ENCODE data around the gene RPL41.

RPL41 gene

DNA sequence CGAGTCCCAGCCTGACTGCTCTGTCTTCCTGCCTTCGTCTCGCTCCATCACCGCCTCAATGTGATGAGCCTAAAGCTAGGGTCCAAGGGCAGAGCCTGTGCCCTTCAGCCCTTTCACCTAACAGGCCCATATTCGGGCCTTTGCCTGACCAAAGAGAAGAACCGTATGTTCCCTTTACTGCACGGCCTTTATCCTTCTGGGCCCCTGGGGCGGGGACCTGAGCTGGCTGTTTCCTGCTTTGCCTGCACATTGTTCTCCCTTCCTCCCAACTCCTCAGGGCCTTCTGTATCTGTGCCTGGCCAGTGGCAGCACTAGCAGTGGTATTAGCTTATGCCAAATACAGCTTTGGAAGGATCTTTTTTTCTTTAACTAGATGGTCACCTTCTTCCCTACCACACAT is 27.4 kb downstream of the RPL41 start:
- ChIA-PET POLR2A (interaction anchor here (0.8 to 2.5 kb wide), 5 partner anchors 13 to 78 kb away, joined by 3 to 10 read pairs (median 4); partner anchors contain the start of genes ESYT1, MYL6, RNF41 and ZC3H10), CTCF (interaction anchor here (0.6 to 0.9 kb wide), 2 partner anchors 16 to 37 kb away, joined by 3 read pairs; partner anchors contain the start of gene ESYT1)
- Histone ChIP-seq H3K4me3 (ENCODE audit: low read depth, low read length) (no peak overlapping the region), H3K36me3 (ENCODE audit: control insufficient read depth in 2 of 2, insufficient read depth in 1 of 2, low read length in 2 of 2) (peaks cover 17 to 63% of the 10 kb centered on the region in 2 experiments; a peak in 2 of 3 replicates), H3K27ac (ENCODE audit: extremely low read depth, low read depth, low read length) (no peak overlapping the region), H3K9me3 (ENCODE audit: control insufficient read depth, insufficient read depth, low read depth, low read length) (no peaks in the 10 kb centered on the region), H3K4me1 (ENCODE audit: control insufficient read depth, insufficient read depth, low read length) (peaks cover 6% of the 10 kb centered on the region; the same call in 1 of the 2 replicates)
- TF ChIP-seq, protein P1, sequence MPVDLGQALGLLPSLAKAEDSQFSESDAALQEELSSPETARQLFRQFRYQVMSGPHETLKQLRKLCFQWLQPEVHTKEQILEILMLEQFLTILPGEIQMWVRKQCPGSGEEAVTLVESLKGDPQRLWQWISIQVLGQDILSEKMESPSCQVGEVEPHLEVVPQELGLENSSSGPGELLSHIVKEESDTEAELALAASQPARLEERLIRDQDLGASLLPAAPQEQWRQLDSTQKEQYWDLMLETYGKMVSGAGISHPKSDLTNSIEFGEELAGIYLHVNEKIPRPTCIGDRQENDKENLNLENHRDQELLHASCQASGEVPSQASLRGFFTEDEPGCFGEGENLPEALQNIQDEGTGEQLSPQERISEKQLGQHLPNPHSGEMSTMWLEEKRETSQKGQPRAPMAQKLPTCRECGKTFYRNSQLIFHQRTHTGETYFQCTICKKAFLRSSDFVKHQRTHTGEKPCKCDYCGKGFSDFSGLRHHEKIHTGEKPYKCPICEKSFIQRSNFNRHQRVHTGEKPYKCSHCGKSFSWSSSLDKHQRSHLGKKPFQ (tag by site-specific recombination; IDR thresholded peaks at IDR 0.05), result no peak

DNA sequence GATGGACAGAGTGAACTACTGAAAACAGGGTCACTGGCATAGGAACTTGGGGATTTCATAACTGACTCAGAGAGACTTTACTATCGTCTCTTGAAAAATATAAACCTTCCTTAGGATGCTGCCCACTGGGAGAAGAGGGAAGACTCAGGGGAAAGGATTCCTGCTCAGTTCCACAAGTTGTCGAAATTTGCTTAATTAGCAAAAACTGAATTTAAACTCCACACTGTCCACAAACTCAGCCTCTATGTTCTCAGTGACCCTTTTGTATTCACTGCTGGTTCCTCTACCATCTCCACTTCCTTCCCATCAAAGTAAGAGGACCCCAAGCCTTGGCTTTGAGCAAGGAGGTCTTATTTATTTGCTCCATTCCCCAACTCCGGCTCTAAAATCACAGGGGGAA is 28.8 kb downstream of the RPL41 start:
- ChIA-PET POLR2A (interaction anchor here (1.0 to 1.9 kb wide), 2 partner anchors 13 to 27 kb away, joined by 3 to 7 read pairs; partner anchors contain the start of genes MYL6 and ZC3H10), CTCF (interaction anchor here (0.9 kb wide), 1 partner anchor 9 kb away, joined by 3 read pairs; no protein-coding TSS in a partner anchor)
- no peak for TF ChIP-seq ZNF138 (tag by site-specific recombination; IDR thresholded peaks at IDR 0.05; ENCODE audit: borderline replicate concordance)
- H3K27ac ChIP-seq (ENCODE audit: extremely low read depth, low read depth, low read length), result no peak overlapping the region
- H3K9me3 ChIP-seq (ENCODE audit: control insufficient read depth, insufficient read depth, low read depth, low read length), result no peaks in the 10 kb centered on the region
- H3K36me3 ChIP-seq (ENCODE audit: control insufficient read depth in 2 of 2, insufficient read depth in 1 of 2, low read length in 2 of 2), result peaks cover 4 to 49% of the 10 kb centered on the region in 2 experiments; a peak in 2 of 3 replicates
- peaks cover 6% of the 10 kb centered on the region; the same call in 1 of the 2 replicates for H3K4me1 ChIP-seq (ENCODE audit: control insufficient read depth, insufficient read depth, low read length)
- H3K4me3 ChIP-seq (ENCODE audit: low read depth, low read length), result no peak overlapping the region

DNA sequence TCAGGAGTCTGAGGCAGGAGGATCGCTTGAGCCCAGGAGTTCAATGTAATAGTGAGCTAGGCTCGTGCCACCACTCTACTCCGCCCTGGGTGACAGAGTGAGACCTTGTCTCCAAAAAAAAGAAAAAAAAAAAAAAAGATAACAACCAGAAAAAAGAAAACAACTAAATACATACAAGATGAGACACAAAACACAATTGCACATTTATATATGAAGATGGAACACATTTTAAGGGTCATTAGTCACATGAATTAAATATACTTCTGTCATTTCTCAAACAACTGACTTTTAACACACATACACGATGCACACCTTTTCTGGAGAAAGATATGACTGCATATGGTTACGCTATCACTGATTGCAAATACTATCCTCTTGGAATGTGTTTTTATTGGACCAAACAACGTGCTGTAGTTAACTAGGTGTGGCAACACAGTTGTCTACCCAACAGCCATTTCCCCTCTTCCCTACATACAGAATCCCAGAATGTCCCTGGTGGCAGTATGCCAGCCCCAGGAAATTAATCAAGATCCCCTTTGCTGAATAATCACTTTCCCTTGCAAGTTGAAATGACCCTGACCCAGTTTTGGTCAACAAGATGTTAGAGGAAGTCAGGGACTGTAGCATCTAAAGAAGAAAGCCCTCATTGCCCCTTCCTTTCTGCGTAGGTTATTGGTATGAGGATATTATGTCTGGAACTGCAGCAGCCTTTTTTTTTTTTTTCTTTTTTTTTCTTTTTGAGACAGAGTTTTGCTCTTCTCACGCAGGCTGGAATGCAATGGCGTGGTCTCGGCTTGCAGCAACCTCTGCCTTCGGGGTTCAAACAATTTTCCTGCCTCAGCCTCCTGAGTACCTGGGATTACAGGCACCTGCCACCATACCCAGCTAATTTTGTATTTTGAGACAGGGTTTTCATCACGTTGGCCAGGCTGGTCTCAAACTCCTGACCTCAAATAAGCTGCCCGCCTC is 30.3 kb downstream of the RPL41 start:
- Histone ChIP-seq H3K4me1 (ENCODE audit: control insufficient read depth, insufficient read depth, low read length) (peaks cover 6% of the 10 kb centered on the region), H3K4me3 (ENCODE audit: low read depth, low read length) (no peak overlapping the region), H3K9me3 (ENCODE audit: control insufficient read depth, insufficient read depth, low read depth, low read length) (no peaks in the 10 kb centered on the region), H3K27ac (ENCODE audit: extremely low read depth, low read depth, low read length) (no peak overlapping the region), H3K36me3 (ENCODE audit: control insufficient read depth in 2 of 2, insufficient read depth in 1 of 2, low read length in 2 of 2) (peaks cover 0 to 36% of the 10 kb centered on the region in 2 experiments; a peak in 2 of 3 replicates)
- TF ChIP-seq ZNF426 (tag by site-specific recombination; IDR thresholded peaks at IDR 0.05), result no peak
- TF ChIP-seq ZNF707 (tag by site-specific recombination; IDR thresholded peaks at IDR 0.05), result no peak
- no peak for TF ChIP-seq OVOL3 (tag by site-specific recombination; IDR thresholded peaks at IDR 0.05)
- TF ChIP-seq ZNF549 (tag by site-specific recombination; IDR thresholded peaks at IDR 0.05), result no peak
- no peak for TF ChIP-seq ZNF292 (tag by site-specific recombination; IDR thresholded peaks at IDR 0.05; ENCODE audit: borderline replicate concordance, low read depth)
- TF ChIP-seq ZBTB20 (tag by site-specific recombination; IDR thresholded peaks at IDR 0.05), result no peak
- no peak for TF ChIP-seq ZNF785 (tag by site-specific recombination; IDR thresholded peaks at IDR 0.05)
- no peak for TF ChIP-seq ZNF169 (tag by site-specific recombination; IDR thresholded peaks at IDR 0.05)
- TF ChIP-seq ZBTB48 (tag by site-specific recombination; IDR thresholded peaks at IDR 0.05), result peak; percentile 28; the same call in 1 of the 2 replicates
- TF ChIP-seq, protein P2, sequence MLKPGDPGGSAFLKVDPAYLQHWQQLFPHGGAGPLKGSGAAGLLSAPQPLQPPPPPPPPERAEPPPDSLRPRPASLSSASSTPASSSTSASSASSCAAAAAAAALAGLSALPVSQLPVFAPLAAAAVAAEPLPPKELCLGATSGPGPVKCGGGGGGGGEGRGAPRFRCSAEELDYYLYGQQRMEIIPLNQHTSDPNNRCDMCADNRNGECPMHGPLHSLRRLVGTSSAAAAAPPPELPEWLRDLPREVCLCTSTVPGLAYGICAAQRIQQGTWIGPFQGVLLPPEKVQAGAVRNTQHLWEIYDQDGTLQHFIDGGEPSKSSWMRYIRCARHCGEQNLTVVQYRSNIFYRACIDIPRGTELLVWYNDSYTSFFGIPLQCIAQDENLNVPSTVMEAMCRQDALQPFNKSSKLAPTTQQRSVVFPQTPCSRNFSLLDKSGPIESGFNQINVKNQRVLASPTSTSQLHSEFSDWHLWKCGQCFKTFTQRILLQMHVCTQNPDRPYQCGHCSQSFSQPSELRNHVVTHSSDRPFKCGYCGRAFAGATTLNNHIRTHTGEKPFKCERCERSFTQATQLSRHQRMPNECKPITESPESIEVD (tag by site-specific recombination; IDR thresholded peaks at IDR 0.05), result 0 out of 2 replicates have a peak, but pooled peaks have one; percentile 16
- TF ChIP-seq, protein P3, sequence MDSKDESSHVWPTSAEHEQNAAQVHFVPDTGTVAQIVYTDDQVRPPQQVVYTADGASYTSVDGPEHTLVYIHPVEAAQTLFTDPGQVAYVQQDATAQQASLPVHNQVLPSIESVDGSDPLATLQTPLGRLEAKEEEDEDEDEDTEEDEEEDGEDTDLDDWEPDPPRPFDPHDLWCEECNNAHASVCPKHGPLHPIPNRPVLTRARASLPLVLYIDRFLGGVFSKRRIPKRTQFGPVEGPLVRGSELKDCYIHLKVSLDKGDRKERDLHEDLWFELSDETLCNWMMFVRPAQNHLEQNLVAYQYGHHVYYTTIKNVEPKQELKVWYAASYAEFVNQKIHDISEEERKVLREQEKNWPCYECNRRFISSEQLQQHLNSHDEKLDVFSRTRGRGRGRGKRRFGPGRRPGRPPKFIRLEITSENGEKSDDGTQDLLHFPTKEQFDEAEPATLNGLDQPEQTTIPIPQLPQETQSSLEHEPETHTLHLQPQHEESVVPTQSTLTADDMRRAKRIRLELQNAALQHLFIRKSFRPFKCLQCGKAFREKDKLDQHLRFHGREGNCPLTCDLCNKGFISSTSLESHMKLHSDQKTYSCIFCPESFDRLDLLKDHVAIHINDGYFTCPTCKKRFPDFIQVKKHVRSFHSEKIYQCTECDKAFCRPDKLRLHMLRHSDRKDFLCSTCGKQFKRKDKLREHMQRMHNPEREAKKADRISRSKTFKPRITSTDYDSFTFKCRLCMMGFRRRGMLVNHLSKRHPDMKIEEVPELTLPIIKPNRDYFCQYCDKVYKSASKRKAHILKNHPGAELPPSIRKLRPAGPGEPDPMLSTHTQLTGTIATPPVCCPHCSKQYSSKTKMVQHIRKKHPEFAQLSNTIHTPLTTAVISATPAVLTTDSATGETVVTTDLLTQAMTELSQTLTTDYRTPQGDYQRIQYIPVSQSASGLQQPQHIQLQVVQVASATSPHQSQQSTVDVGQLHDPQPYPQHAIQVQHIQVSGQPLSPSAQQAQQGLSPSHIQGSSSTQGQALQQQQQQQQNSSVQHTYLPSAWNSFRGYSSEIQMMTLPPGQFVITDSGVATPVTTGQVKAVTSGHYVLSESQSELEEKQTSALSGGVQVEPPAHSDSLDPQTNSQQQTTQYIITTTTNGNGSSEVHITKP (tag by site-specific recombination; IDR thresholded peaks at IDR 0.05), result peak; percentile 71
- TF ChIP-seq IKZF3 (tag by site-specific recombination; IDR thresholded peaks at IDR 0.05), result 0 out of 2 replicates have a peak, but pooled peaks have one; percentile 24
- TF ChIP-seq WT1 (tag by site-specific recombination; IDR thresholded peaks at IDR 0.05), result no peak
- ChIA-PET POLR2A (interaction anchor here (0.7 to 3.6 kb wide), 2 partner anchors 13 to 19 kb away, joined by 4 to 22 read pairs; partner anchors contain the start of gene ESYT1), CTCF (interaction anchor here (0.7 kb wide), 1 partner anchor 1847 kb away, joined by 3 read pairs; no protein-coding TSS in a partner anchor)

Measured in HEK293 (cell line).